Measurements from ENCODE around the gene MYOT. TPM values are rescaled to one million over a fixed set of nuclear protein-coding genes. Genes with fewer than 3 reads are reported as not detected.

MYOT gene
- total and polyA plus RNA-seq, 2 of the 4 experiments (the other 2 are of a cell fraction) = not detected

DNA sequence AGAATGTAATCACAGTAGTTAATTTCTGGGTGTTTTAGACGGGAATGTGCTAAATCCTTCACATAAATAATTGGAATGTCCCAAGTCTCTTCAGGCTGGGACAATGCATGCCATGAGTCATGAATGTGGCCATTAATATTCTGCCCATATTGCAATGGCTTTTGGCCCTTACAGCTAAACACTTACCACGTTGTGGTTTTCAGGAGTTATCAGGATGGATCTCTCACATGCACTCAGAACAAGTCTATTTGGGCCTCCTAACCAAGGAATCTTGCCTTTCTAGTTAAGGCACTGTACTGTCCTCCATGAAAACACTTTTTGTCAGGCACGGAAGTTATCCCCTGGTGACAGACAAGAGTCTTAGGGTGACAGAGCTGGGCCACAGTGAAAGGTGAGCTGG is 54.3 kb downstream of the MYOT start:
- dilution Hi-C loops (cut with HindIII; ENCODE audit: low sequenced_read_pairs, unreplicated experiment) = no loop called here
- peak overlapping the region; percentile 62 for H2AK9ac ChIP-seq (replicated peaks; ENCODE audit: low read depth, low read length, poor library complexity)
- ATAC-seq (ENCODE audit: low read depth) = peak; percentile 18; the same call in 1 of the 2 replicates
- H3K4me2 ChIP-seq (ENCODE audit: low read depth, low read length) = no peak overlapping the region
- no peaks in the 10 kb centered on the region for H4K20me1 ChIP-seq (ENCODE audit: insufficient read depth, low read length)
- peak overlapping the region in 1 of 2 experiments; percentile 3; a peak in 1 of 4 replicates for H4K8ac ChIP-seq (ENCODE audit: low read depth in 2 of 2, low read length in 2 of 2)
- no peak overlapping the region for H3K4me3 ChIP-seq (ENCODE audit: insufficient read depth, low read depth, low read length)
- no peaks in the 10 kb centered on the region for H3K79me1 ChIP-seq (ENCODE audit: low read depth in 1 of 2, low read length in 2 of 2)
- no peaks in the 10 kb centered on the region for H3K36me3 ChIP-seq (ENCODE audit: control insufficient read depth, insufficient read depth, low read length)
- H3K9me1 ChIP-seq (ENCODE audit: insufficient read depth, low read length) = peaks cover 4% of the 10 kb centered on the region; the same call in 1 of the 2 replicates
- no peak overlapping the region; the same call in 1 of the 2 replicates for H3K14ac ChIP-seq (replicated peaks; ENCODE audit: low read depth, low read length)
- H3K27me3 ChIP-seq (ENCODE audit: control insufficient read depth, insufficient read depth, low read length) = no peaks in the 10 kb centered on the region
- ChIA-PET POLR2A (ENCODE audit: unreplicated experiment) (no interaction called here), CTCF (no interaction called here)
- H4K91ac ChIP-seq (ENCODE audit: insufficient read depth, low read depth, low read length) = no peak overlapping the region
- H3K23ac ChIP-seq (ENCODE audit: low read depth, low read length) = peak overlapping the region; percentile 52; the same call in 1 of the 2 replicates
- whole genome bisulfite sequencing, 2 experiments (ENCODE audit: extremely low coverage in 2 of 2, insufficient read length in 1 of 2) = 17% methylated on average over 1 of the region's 3 CpGs; no CpG with 5 or more reads in 1 of the 2 experiments
- peak; percentile 36 for DNase-seq
- H2AFZ ChIP-seq (replicated peaks; ENCODE audit: low read length, poor library complexity) = no peak overlapping the region
- intact Hi-C loops (cut with micrococcal nuclease) = no loop called here
- H3K9me3 ChIP-seq (ENCODE audit: control insufficient read depth, insufficient read depth, low read length) = peaks cover 2% of the 10 kb centered on the region; the same call in 1 of the 2 replicates
- BruUV-seq (replicated peaks) = no TSS peak
- H4K5ac ChIP-seq (ENCODE audit: low read depth, low read length) = no peak overlapping the region
- H3K27ac ChIP-seq (ENCODE audit: insufficient read depth, low read length) = no peak overlapping the region
- no peak overlapping the region for H2BK15ac ChIP-seq (ENCODE audit: low read depth, low read length)
- H2BK20ac ChIP-seq (ENCODE audit: low read depth, low read length) = no peak overlapping the region; the same call in 1 of the 2 replicates
- 0 out of 2 replicates have a peak overlapping the region, but pooled peaks have one; percentile 35 for H3K18ac ChIP-seq (ENCODE audit: low read depth, low read length)
- peak; percentile 59; the same call in 1 of the 2 replicates for TF ChIP-seq BHLHE40 (IDR thresholded peaks at IDR 0.05; ENCODE audit: low read depth, low read length)
- TF ChIP-seq, protein P1, sequence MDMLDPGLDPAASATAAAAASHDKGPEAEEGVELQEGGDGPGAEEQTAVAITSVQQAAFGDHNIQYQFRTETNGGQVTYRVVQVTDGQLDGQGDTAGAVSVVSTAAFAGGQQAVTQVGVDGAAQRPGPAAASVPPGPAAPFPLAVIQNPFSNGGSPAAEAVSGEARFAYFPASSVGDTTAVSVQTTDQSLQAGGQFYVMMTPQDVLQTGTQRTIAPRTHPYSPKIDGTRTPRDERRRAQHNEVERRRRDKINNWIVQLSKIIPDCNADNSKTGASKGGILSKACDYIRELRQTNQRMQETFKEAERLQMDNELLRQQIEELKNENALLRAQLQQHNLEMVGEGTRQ (IDR thresholded peaks at IDR 0.05; ENCODE audit: low read depth, low read length) = no peak
- 0 out of 2 replicates have a peak overlapping the region, but pooled peaks have one; percentile 23 for H2AK5ac ChIP-seq (ENCODE audit: low read depth, low read length)
- H2BK5ac ChIP-seq (ENCODE audit: low read depth, low read length, poor library complexity, severe bottlenecking) = no peak overlapping the region
- H3K9ac ChIP-seq (ENCODE audit: low read depth, low read length) = no peak overlapping the region
- no peak overlapping the region for H2BK120ac ChIP-seq (ENCODE audit: low read depth, low read length)
- H3K4ac ChIP-seq (ENCODE audit: low read depth, low read length) = 0 out of 2 replicates have a peak overlapping the region, but pooled peaks have one; percentile 35
- in situ Hi-C loops (cut with MboI; ENCODE audit: low sequenced_read_pairs) = no loop called here
- H3K56ac ChIP-seq (ENCODE audit: extremely low read depth, insufficient read depth, low read length) = no peak overlapping the region
- H3K4me1 ChIP-seq (ENCODE audit: control insufficient read depth, insufficient read depth, low read length) = peaks cover 10% of the 10 kb centered on the region
